HG02943 (cell line): ENCODE measurements around the gene DUOX1.
"Not testable (repeated sequence)": the region's sequence is repeated elsewhere in the genome, so short reads cannot be mapped to it uniquely, and the experiment has no call there.

ENCODE experiments used
- ATAC-seq: cut with Tn5 transposase; IDR thresholded peaks from one replicate; pipeline ENCODE4 v1.9.1; 2021; ENCODE audit warnings: mild to moderate bottlenecking, low read depth, moderate library complexity; ENCODE audit not compliant: unreplicated experiment

Gene DUOX1

DNA sequence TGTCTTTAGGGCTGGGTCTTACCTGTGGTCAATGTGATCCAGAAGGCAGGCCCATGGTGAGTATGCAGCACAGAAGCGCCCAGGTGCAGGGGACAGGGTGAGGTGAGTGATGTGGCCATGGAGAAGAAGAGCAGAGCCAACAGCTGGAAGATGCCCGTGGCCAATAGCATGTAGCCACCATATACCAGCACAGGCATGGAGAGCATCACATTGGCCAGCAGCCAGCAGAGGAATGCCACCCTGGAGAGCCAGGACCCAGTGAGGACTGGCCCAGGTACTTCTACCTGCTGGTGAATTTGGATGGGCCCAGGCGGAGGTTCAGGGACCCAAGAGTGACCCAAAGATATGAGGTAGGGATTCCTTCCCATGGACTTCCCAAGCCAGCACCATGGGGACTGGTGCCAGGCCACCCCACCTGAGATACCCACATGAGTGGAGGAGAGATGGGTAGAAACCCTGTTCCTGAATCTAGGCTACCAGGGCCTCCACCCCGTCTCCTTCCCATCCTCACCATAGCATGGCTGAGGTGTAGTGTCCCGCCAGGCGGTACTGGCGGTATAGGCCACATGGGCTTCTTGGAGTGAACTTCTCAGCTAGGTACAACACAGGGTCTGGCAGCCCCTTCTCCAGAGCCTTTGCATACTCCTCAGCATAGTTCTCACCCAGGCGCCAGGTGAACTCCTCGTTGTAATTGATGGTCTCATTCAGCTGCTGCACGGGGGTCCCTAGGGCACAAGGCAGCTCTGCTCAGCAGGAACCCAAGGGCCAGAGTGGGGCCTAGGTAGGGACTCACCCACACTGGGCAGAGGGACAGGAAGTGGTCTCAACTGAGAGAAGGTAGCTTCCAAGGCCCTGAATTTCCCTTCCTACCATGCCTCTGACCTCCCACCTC is 9.5 kb upstream of the DUOX1 start:
- ATAC-seq, result no peak

DNA sequence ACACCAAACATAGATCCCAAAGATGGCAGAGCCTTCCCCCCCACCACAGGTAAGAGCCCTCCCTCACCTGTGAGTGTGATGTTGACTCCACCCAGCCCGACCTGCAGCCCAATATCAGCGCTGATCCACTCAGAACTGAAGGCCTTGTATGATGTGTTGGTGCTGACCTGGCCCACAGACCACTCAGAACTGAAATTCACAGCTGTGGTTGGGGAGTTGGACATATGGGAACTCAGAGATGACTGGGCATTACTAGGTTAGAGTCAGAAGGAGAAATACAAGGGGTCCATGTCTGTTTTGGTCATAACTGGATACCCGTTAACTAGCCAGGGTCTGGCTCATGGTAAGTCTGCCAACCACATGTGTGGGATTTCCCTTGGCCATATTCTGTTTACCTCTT is 8.8 kb upstream of the DUOX1 start:
- no peak for ATAC-seq

DNA sequence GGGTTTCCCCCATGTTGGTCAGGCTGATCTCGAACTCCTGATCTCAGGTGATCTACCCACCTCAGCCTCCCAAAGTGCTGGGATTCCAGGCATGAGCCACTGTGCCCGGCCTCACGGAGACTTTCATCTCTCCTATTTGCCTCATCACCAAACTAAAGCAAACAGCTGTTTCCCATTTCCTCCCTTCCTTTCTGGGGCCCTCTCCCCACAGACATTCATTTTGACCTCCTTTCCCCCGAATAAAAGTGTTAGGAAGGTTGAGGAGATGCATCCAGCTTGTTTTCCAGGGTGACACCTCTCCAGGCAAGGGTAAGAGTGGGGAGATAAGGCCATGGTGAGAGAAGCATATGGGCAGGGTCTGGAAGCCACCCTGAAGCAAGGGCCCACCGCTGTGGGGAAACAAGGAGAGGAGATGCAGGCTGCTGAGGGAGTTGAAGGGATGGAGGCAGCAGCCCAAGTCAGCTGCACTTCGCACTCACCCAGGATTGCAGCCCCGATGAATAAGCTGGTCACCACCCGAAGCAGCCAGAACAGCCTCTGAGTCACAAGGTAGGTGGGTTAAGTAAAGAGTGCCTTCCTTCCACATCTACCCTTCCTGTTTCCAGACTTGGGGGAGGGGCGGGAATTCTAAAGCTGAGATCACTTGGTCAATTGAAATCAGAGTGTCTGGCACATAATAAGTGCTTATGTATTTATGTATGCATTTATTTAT is 7.9 kb upstream of the DUOX1 start:
- ATAC-seq, result no peak

DNA sequence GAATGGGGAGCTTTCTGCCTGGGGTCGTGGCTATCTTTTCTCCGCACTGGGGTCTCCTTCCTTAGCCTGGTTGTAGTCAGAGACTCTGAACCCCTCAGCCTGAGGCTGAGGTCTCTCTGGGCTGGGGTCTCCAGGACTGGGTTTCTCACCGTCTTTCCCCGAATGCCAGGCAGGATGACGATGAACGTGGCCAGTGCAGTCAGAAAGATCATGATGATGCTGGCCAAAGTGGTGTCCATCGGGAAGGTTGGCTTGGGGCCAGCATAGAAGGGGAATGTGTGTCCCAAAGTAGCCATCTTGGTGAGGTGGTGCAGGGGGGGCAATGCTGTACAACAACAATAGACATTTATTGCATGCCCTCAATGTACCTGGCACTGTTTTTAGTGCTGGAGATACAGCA is 7.1 kb upstream of the DUOX1 start:
- no peak for ATAC-seq

DNA sequence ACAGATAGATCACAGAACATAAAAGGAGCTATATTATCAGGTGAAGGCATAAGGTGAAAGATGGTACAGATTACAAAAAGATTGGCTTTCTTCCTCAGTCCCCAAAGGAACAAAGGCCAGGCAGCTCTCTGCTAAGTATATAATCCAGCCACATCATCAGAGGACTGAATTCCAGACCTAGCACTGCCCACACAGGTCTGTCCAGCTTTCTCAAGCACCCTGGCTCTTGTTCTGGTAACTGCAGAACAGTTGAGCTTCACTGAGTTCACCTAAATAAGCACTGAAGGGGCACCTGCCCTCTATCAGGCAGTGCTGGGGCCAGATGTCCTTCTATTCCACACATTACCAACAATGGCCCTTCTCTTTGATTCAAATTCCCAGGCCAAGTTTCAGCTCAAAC is 6.4 kb upstream of the DUOX1 start:
- ATAC-seq, result no peak

DNA sequence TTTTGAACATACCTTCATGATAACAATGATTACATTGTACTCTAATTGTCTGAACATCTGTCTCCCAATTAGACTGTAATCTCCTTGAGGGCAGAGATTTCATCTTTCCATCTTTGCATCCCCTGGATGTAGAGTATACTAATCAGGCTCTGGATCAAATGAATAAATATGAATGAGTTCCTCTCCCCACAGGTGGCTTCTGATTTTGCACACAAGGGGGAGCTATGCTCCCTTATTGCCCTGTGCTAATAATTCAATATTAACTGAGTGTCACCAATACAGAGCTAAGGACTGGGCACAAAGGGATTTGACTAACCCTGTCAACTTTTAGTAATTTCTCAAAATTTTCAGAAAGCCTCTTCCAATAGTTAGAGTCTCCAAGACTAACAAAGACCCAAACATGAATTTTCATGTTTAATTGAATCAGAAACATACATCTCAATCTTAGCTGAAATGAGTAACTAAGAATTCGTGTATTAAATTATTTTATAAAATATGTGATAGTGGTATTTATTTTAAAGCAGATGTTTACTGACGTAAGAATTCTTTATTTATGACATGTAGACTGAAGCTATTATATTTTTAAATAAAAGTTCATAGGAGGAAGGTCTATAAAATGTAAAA is 3.1 kb upstream of the DUOX1 start:
- no peak for ATAC-seq

DNA sequence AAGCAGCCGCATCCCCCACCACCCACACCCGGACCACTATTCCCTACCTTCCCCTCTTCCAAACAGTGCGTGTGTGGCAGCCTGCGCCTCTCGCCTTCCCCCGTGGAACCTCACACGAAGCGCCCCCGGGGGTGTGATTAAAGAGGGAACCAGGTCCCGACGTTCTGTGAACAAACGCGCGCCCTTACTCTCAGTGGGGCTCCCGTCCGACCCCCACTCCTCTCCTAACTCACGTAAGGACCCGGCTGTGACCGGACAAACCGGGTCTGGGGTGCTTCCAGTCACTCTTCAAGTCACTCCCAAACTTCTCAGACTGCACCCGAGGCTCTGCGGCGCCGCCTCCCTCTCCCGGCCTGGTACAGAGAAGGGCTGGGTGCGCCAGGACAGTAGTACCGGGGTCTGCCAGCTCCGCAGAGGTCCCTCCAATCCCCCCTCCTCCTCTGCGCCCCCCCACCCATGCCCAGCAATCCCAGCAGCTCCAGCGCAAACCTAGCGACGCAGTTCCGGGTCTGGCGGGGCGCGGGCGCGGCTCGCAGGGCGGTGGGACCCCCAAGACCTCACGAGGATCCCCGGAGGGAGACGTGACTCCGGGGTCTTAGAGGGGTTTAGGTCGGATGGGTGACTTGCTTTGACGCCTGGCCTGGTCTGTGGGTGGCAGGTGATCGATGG is 689 bp upstream of the DUOX1 start:
- no peak for ATAC-seq

DNA sequence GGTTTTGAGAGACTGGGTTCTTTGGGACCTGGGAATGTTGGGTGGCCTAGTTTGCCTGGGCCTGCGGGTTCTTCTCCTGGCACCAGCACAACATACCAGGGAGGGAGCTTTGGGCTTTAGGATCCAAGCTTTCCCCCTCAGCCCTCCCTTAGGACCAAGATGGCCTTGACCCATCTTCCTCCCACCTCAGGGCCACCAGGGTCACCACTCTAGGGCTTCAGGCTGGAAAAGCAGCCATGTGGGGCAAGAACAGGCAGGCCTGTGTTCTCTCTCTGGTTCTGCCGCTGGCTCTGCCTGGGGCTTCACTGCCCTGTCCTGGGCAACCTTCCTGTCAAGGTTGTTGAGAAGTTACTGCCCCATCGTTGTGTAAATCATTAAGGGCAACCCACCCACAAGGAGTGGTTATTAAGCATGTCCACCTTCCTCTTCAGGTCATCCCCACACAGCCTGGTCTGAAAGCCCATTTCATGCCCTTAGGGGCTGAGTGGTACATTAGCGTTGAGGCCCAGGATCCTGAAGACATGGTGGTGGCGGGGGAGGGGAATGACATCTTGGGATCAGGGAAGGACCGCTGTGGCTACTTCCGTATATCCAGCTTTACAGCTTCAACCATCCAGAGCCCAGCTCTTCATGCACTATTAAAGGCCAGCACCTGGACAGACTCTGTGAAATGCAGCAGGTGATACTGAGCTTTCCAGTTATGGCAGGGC is 652 bp downstream of the DUOX1 start:
- ATAC-seq, result no peak

DNA sequence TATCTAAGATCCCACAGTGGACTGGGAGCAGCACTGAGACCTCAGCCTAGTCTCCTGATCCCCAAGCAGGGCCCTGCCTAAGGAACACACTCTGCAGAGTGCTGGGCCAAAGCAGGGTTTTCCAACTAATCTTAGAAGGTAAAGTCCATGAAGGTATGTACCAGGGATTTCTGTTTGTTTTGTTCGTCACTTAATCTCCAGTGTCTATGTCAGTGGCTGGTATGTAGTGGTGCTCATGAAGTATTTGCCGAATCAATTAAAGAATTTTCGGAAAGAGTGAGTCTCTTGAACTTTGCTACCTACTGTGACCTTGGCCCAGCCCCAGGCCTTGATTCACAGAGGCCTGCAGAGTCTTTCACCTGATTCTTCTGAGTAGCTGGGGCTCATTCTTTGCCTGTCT is 1.7 kb downstream of the DUOX1 start:
- no peak for ATAC-seq

DNA sequence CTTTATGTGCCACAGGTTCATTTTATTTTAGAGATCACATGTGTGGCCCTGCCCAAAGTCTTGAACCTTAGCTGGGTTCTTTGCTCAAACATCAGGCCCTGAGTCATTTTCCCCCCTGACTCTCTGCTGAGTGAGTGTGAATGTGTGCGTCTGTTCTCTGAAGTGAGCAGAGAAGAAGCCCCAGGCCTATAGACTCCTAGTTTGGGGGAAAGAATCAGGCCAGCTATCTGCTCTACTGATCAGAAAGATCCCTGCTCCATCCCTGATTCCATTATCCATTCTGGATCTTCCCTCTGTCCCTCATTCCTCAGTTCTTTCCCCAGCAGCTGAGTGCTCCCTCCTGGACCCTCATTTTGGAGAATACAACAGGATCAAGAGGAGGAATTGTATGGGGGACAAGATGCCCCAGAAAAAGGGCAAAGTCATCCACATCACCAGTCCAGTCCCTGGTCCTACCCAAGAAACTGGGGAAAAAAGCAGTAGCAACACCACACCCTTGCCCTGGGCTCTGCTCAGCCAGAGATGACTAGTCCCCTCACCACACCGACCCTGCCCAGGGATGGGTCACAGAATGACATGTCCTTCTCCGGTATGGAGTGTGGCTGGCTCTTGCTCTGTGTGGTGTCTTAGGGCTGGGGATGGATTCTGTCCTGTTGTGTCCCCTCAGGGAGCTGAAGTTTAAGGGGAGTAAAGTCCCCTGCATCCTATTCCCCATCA is 3.2 kb downstream of the DUOX1 start:
- ATAC-seq, result no peak

DNA sequence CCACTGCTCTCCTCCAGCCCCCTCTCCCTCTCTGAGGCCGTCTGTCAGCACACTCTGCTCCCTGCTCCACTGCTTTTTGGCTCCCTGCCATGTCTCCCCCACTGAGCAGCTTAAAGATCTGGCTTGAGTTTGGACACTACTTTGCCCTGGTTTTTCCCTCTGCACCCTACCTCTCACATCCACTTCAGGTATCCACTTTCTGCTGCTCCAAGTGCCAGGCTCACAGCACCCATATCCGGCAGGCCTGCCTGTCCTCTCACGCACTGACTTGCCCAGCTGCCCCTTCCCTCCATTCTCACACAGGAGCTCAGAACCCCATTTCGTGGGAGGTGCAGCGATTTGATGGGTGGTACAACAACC is 3.7 kb downstream of the DUOX1 start:
- ATAC-seq, result no peak

DNA sequence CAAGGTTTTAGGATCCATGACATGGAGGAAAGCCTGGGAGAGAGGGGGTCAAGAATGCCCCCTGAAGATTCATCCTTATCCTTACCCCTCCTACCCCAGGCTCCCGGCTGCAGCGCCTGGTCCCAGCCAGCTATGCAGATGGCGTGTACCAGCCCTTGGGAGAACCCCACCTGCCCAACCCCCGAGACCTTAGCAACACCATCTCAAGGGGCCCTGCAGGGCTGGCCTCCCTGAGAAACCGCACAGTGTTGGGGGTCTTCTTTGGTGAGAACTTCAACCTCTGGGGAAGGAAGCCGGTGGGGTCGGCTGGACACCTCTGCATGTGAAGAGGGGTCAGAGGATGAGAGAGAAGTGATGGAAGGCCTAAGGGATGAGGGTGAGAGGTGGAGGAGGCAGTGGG is 4.3 kb downstream of the DUOX1 start:
- ATAC-seq, result no peak

DNA sequence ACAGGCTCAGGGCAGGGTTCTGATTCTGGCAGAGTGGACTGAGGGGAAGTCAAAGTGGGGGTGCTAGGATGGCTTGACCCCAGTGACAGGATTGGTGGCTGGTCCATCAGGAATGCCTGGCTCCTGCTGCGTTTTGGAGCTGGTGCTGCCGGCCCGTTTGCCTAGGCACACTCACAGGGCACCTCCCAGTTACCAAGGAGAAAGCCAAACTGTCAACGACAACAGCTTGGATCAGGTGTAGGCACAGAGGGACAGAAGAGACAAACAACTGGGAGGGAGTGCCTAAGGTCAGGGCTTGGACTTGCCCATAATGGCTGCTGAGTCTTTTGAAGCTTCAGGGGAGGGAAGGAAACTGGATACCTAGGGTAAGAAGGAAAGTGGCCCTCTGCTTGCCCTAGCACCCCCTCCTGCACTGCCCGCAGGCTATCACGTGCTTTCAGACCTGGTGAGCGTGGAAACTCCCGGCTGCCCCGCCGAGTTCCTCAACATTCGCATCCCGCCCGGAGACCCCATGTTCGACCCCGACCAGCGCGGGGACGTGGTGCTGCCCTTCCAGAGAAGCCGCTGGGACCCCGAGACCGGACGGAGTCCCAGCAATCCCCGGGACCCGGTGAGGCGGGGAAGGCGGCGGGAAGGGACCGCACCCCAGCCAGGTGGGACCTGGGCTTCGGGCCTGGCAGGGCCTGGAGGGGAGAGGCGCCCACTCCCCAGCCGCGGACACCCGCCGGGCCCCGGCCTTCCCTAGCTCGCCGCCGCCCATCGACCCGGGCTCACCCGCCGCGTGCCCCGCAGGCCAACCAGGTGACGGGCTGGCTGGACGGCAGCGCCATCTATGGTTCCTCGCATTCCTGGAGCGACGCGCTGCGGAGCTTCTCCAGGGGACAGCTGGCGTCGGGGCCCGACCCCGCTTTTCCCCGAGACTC is 5.1 kb downstream of the DUOX1 start:
- ATAC-seq, result no peak

DNA sequence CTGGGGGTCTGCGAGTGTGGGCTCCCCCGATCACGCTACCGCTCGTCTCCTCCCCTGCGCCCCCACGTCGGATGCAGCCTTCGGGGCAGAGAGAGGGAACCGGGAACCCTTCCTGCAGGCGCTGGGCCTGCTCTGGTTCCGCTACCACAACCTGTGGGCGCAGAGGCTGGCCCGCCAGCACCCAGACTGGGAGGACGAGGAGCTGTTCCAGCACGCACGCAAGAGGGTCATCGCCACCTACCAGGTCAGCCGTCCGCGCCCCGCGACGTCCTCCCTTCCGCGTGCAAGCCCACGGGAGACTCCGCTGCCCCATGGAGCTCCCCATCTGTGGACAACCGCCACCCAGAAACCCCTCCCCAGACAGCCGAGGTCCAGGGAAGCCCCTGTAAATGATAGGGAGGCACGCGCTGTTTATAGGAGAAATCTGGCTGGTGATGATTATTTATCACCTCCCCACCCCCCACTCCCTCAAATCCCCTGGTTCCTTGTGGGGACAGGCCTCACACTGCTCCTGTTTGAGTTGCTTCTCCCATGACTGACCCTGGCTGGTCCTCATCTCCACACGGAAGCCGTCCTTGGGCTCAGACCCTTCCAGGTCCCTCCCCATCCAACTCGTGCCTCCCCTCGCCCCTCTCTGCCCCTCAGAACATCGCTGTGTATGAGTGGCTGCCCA is 6.0 kb downstream of the DUOX1 start:
- ATAC-seq, result not testable (repeated sequence)

DNA sequence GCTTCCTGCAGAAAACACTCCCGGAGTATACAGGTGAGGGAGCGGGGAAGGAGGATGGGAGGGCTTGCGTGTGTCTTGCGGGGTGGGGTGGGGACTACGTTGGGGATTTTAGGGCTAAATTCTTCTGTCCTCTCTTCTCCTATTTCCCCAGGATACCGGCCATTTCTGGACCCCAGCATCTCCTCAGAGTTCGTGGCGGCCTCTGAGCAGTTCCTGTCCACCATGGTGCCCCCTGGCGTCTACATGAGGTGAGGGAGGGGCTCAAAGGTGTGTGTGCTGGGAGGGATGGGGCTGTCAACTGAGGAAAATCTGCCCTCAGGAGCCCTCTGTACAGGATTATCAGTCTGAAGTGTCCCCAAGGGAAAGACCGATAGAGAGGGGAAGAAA is 6.6 kb downstream of the DUOX1 start:
- no peak for ATAC-seq

DNA sequence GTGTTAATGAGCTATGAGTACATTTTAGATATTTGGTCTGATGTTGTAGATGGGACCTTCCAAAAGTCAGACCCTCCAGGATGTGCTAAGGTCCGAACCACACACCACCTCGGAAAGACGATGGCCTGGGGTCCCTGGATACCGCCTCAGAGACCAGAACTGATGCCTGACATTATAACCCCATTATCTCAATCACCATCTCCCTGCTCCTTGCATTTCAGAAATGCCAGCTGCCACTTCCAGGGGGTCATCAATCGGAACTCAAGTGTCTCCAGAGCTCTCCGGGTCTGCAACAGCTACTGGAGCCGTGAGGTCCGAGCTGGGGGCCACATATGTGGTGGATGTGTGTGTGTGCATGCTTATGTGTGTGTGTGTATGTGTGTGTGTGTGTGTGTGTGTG is 7.9 kb downstream of the DUOX1 start:
- no peak for ATAC-seq

DNA sequence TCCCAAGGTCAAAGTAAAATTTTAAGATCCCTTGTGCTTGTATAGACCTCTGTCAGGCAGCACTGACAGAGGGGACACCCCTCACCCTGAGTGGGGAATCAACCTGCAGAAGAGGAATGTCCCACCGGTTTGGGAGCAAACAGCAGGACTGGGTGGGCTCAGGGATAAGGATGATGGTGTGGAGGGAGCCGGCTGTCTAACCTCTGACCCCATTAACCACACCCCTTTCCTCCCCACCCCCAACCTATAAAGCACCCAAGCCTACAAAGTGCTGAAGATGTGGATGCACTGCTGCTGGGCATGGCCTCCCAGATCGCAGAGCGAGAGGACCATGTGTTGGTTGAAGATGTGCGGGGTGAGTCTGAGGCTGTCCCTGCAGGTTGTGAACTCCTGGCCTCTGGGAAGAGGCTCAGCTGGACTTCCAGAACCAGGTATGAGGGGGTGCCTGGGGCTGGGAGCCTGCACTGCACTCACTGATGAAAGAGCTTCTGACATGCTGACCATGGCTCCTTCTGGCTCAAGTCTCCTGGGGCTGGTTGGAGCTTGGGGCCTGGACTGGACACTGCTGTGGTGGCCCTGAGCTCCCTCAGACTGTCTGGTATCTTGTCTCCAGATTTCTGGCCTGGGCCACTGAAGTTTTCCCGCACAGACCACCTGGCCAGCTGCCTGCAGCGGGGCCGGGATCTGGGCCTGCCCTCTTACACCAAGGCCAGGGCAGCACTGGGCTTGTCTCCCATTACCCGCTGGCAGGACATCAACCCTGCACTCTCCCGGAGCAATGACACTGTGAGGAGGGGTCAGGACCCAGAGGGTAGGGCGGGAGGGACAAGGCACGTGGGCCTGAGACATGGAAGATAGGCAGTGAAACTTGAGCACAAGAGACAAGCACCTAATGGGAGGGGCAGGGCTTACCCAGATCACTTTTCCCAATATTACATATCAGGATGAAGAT is 9.3 kb downstream of the DUOX1 start:
- no peak for ATAC-seq
